H1 (cell line): Measurements from ENCODE around the gene GPHA2.

Experiments
- ZNF274 ChIP-seq: IDR thresholded peaks from 2 replicates; pipeline ENCODE4 v1.7.0; 2012; ENCODE audit warnings: low read length, borderline replicate concordance; ENCODE audit errors: extremely low read depth
- TF ChIP-seq, protein P1 (sequence below): IDR thresholded peaks from 2 replicates; pipeline ENCODE4 v1.6.1; 2012; ENCODE audit warnings: inconsistent platforms

DNA sequence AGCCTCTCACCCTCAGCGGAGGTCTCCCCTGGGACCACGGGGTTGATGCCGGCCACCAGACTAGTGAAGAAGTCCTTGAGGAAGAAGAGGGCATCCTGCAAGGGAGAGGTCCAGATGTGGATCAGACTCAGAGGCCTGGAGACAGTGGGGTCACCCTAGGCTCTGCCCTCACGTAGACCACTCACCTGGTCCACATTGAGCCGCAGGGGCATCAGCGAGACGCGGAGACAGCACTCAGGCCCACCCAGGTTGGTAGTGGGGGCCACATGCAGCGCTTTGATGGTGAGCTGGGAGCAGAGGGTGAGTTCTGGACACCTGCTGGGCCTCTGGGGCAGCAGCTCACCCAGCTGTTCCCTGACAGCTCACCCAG lies 37.6 kb downstream of the GPHA2 start:
- no peak for TF ChIP-seq ZNF274
- TF ChIP-seq, protein P1, sequence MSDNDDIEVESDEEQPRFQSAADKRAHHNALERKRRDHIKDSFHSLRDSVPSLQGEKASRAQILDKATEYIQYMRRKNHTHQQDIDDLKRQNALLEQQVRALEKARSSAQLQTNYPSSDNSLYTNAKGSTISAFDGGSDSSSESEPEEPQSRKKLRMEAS: no peak
